HEK293 (cell line): ENCODE measurements around the gene PHF14.

Source experiments
- CTCF ChIA-PET: fragments of 350-600 bp; formaldehyde crosslinking; extraction: SDS; loops from one replicate; lab custom pipeline; 2021; ENCODE audit warnings: antibody characterized with exemption; lab: Yijun Ruan, JAX
- POLR2A ChIA-PET: fragments of 300-600 bp; formaldehyde crosslinking; extraction: SDS; loops from one replicate; lab custom pipeline; 2020; ENCODE audit warnings: antibody characterized with exemption, inconsistent platforms; lab: Yijun Ruan, JAX
- H3K27ac ChIP-seq: fragments of 200-500 bp; sonication (Bioruptor generic); 2 replicates; pipeline ENCODE4 v1.5.1; 2014; ENCODE audit warnings: low read depth, low read length, control low read depth, inconsistent platforms; ENCODE audit errors: extremely low read depth
- H3K36me3 ChIP-seq, 2 experiments: fragments of 200-500 bp in 1 of 2; sonication (Bioruptor generic) in 1 of 2; 1 replicate in 1 of 2; 2 replicates in 1 of 2; pipeline ENCODE4 v1.5.1; 2014 to 2017; ENCODE audit warnings: inconsistent platforms in 2 of 2, low read length in 2 of 2; ENCODE audit not compliant: control insufficient read depth in 2 of 2, insufficient read depth in 1 of 2
- H3K4me1 ChIP-seq: fragments of 200-500 bp; sonication (Bioruptor generic); 2 replicates; pipeline ENCODE4 v1.5.1; 2014; ENCODE audit warnings: mild to moderate bottlenecking, low read length, inconsistent platforms; ENCODE audit not compliant: control insufficient read depth, insufficient read depth
- H3K4me3 ChIP-seq: 2 replicates; pipeline ENCODE4 v1.5.1; 2011; ENCODE audit warnings: low read depth, mild to moderate bottlenecking, control low read depth, low read length, moderate library complexity
- H3K9me3 ChIP-seq: fragments of 200-500 bp; sonication (Bioruptor generic); 2 replicates; pipeline ENCODE4 v1.5.1; 2014; ENCODE audit warnings: low read depth, low read length, inconsistent platforms; ENCODE audit not compliant: control insufficient read depth, insufficient read depth
- FEZF1 ChIP-seq: fragments of 450-650 bp; formaldehyde crosslinking; IDR thresholded peaks from 2 replicates; pipeline ENCODE4 v1.5.1; 2016; ENCODE audit warnings: missing biosample characterization, missing genetic modification characterization
- GLI2 ChIP-seq: fragments of 450-650 bp; formaldehyde crosslinking; IDR thresholded peaks from 2 replicates; pipeline ENCODE4; 2017; ENCODE audit warnings: missing biosample characterization, missing genetic modification characterization, low read depth, borderline replicate concordance
- KLF9 ChIP-seq: fragments of 450-650 bp; formaldehyde crosslinking; IDR thresholded peaks from 2 replicates; pipeline ENCODE4 v1.5.1; 2016; ENCODE audit warnings: missing biosample characterization, missing genetic modification characterization, low read depth
- PRDM10 ChIP-seq: fragments of 450-650 bp; formaldehyde crosslinking; IDR thresholded peaks from 2 replicates; pipeline ENCODE4 v1.5.1; 2016; ENCODE audit warnings: missing biosample characterization, missing genetic modification characterization
- SP3 ChIP-seq: fragments of 450-650 bp; formaldehyde crosslinking; IDR thresholded peaks from 2 replicates; pipeline ENCODE4 v1.5.1; 2016; ENCODE audit warnings: missing biosample characterization, missing genetic modification characterization
- SP7 ChIP-seq: fragments of 450-650 bp; formaldehyde crosslinking; IDR thresholded peaks from 2 replicates; pipeline ENCODE4 v1.5.1; 2016; ENCODE audit warnings: missing biosample characterization, missing genetic modification characterization
- ZEB2 ChIP-seq: fragments of 450-650 bp; formaldehyde crosslinking; IDR thresholded peaks from 2 replicates; pipeline ENCODE4 v1.5.1; 2016; ENCODE audit warnings: missing biosample characterization, missing genetic modification characterization
- ZFP3 ChIP-seq: fragments of 450-650 bp; formaldehyde crosslinking; IDR thresholded peaks from 2 replicates; pipeline ENCODE4 v1.5.1; 2016; ENCODE audit warnings: low read depth, missing biosample characterization, missing genetic modification characterization
- ZNF155 ChIP-seq: fragments of 450-650 bp; formaldehyde crosslinking; IDR thresholded peaks from 2 replicates; pipeline ENCODE4 v1.5.1; 2016; ENCODE audit warnings: missing biosample characterization, missing genetic modification characterization
- ZNF266 ChIP-seq: fragments of 450-650 bp; formaldehyde crosslinking; IDR thresholded peaks from 2 replicates; pipeline ENCODE4 v1.5.1; 2016; ENCODE audit warnings: missing biosample characterization, missing genetic modification characterization, low read depth
- ZNF280D ChIP-seq: fragments of 450-650 bp; formaldehyde crosslinking; IDR thresholded peaks from 2 replicates; pipeline ENCODE4 v1.5.1; 2016; ENCODE audit warnings: missing biosample characterization, missing genetic modification characterization
- ZNF324 ChIP-seq: fragments of 450-650 bp; formaldehyde crosslinking; IDR thresholded peaks from 2 replicates; pipeline ENCODE4 v1.5.1; 2016; ENCODE audit warnings: missing biosample characterization, missing genetic modification characterization
- ZNF341 ChIP-seq: fragments of 450-650 bp; formaldehyde crosslinking; IDR thresholded peaks from 2 replicates; pipeline ENCODE4; 2016; ENCODE audit warnings: low read depth, missing biosample characterization, missing genetic modification characterization
- ZNF423 ChIP-seq: fragments of 450-650 bp; formaldehyde crosslinking; IDR thresholded peaks from 2 replicates; pipeline ENCODE4 v1.5.1; 2016; ENCODE audit warnings: missing biosample characterization, missing genetic modification characterization
- ZNF629 ChIP-seq: fragments of 450-650 bp; formaldehyde crosslinking; IDR thresholded peaks from 2 replicates; pipeline ENCODE4 v1.5.1; 2017; ENCODE audit warnings: missing biosample characterization, missing genetic modification characterization
- ZNF791 ChIP-seq: fragments of 450-650 bp; formaldehyde crosslinking; IDR thresholded peaks from 2 replicates; pipeline ENCODE4 v1.5.1; 2016; ENCODE audit warnings: missing biosample characterization, missing genetic modification characterization
- TF ChIP-seq, protein P1 (sequence below): fragments of 450-650 bp; formaldehyde crosslinking; IDR thresholded peaks from 2 replicates; pipeline ENCODE4 v1.5.1; 2016; ENCODE audit warnings: missing biosample characterization, missing genetic modification characterization, low read depth
- TF ChIP-seq, protein P2 (sequence below): fragments of 450-650 bp; formaldehyde crosslinking; IDR thresholded peaks from 2 replicates; pipeline ENCODE4 v1.5.1; 2016; ENCODE audit warnings: missing biosample characterization, missing genetic modification characterization

The PHF14 gene

DNA sequence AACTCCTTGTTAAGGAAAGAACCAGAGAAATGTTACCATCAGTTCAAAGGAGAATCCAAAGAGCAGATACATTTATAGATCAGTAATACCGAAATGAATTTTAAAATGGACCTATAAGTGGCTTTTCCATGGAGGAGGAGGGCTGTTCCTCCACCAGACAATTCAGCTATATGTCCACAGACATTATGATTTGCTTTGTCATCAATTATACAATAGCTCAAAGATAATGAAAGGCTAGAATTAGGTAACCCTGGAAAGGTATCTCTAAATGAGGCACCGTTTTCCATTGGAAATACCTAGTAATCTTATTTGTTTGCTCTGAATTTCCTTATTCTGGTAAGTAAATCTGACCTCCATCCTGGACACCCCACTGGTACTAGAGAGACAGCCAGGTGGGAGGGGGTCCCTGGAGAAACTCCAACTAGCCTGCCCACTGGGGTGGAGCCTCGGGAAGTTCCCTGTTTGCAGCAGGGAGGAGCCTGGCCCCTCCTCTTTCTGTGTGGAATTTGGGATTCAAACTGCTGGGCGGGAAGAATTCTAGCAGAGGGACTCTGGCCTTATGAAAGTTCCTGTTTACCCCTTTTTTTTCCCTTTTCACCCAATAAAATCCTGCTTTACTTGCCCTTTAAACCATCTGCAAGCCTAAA is 218.0 kb downstream of the PHF14 start:
- ChIA-PET CTCF (interaction anchor here (0.6 kb wide), 1 partner anchor 10 kb away, joined by 3 read pairs; no protein-coding TSS in a partner anchor), POLR2A (no interaction called here)
- Histone ChIP-seq H3K4me3 (no peak overlapping the region), H3K27ac (no peak overlapping the region), H3K9me3 (no peaks in the 10 kb centered on the region), H3K4me1 (peaks cover 16% of the 10 kb centered on the region), H3K36me3 (no peaks in the 10 kb centered on the region)
- TF ChIP-seq ZNF266 (tag by site-specific recombination) (no peak), ZNF341 (tag by site-specific recombination) (0 out of 2 replicates have a peak, but pooled peaks have one; percentile 19), SP3 (tag by site-specific recombination) (peak; percentile 30; the same call in 1 of the 2 replicates)
- TF ChIP-seq, all 188 proteins: peak for 2

DNA sequence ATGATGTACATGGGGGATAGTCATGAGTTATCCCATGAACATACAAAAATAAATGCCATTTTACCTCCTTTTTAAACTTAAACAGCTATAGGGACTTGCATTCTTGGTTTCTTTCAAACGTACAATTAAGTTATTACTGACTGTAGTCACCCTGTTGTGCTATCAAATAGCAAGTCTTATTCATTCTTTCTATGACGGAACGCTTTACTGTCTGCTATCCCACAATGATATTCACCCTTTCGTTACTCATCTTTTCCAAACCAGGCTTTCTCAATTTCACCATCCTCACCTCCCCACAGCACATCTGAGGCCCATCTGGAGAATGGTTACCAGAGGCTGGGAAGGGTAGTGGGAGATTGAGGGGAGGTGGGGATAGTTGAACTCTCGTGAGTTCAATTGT is 218.8 kb downstream of the PHF14 start:
- ChIA-PET POLR2A (no interaction called here), CTCF (interaction anchor here (1.5 kb wide), 1 partner anchor 18 kb away, joined by 5 read pairs; no protein-coding TSS in a partner anchor)
- H3K27ac ChIP-seq: no peak overlapping the region
- peaks cover 16% of the 10 kb centered on the region for H3K4me1 ChIP-seq
- TF ChIP-seq, protein P1, sequence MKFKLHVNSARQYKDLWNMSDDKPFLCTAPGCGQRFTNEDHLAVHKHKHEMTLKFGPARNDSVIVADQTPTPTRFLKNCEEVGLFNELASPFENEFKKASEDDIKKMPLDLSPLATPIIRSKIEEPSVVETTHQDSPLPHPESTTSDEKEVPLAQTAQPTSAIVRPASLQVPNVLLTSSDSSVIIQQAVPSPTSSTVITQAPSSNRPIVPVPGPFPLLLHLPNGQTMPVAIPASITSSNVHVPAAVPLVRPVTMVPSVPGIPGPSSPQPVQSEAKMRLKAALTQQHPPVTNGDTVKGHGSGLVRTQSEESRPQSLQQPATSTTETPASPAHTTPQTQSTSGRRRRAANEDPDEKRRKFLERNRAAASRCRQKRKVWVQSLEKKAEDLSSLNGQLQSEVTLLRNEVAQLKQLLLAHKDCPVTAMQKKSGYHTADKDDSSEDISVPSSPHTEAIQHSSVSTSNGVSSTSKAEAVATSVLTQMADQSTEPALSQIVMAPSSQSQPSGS (tag by site-specific recombination): no peak
- no peak for TF ChIP-seq KLF9 (tag by site-specific recombination)
- no peak for TF ChIP-seq ZNF791 (tag by site-specific recombination)
- no peak for TF ChIP-seq ZNF155
- no peak for TF ChIP-seq ZNF280D (tag by site-specific recombination)
- H3K36me3 ChIP-seq: no peaks in the 10 kb centered on the region
- H3K9me3 ChIP-seq: no peaks in the 10 kb centered on the region
- no peak overlapping the region for H3K4me3 ChIP-seq

GRCh38 chr7:11193131-11193867 is 219.6 kb downstream of the PHF14 start:
- peaks cover 16% of the 10 kb centered on the region for H3K4me1 ChIP-seq
- H3K36me3 ChIP-seq: no peaks in the 10 kb centered on the region
- H3K4me3 ChIP-seq: no peak overlapping the region
- no peaks in the 10 kb centered on the region for H3K9me3 ChIP-seq
- POLR2A ChIA-PET: no interaction called here
- H3K27ac ChIP-seq: peak overlapping the region; percentile 58
- CTCF ChIA-PET: interaction anchor here (0.6 to 1.5 kb wide), 5 partner anchors 9 to 147 kb away, joined by 4 to 7 read pairs (median 5); no protein-coding TSS in a partner anchor
- TF ChIP-seq ZNF423 (tag by site-specific recombination) (no peak), FEZF1 (tag by site-specific recombination) (no peak), ZEB2 (tag by site-specific recombination) (no peak), SP7 (tag by site-specific recombination) (0 out of 2 replicates have a peak, but pooled peaks have one; percentile 12), ZNF629 (tag by site-specific recombination) (no peak), ZNF324 (tag by site-specific recombination) (no peak), ZFP3 (tag by site-specific recombination) (no peak), GLI2 (tag by site-specific recombination) (no peak), PRDM10 (tag by site-specific recombination) (peak; percentile 71)
- TF ChIP-seq, protein P2, sequence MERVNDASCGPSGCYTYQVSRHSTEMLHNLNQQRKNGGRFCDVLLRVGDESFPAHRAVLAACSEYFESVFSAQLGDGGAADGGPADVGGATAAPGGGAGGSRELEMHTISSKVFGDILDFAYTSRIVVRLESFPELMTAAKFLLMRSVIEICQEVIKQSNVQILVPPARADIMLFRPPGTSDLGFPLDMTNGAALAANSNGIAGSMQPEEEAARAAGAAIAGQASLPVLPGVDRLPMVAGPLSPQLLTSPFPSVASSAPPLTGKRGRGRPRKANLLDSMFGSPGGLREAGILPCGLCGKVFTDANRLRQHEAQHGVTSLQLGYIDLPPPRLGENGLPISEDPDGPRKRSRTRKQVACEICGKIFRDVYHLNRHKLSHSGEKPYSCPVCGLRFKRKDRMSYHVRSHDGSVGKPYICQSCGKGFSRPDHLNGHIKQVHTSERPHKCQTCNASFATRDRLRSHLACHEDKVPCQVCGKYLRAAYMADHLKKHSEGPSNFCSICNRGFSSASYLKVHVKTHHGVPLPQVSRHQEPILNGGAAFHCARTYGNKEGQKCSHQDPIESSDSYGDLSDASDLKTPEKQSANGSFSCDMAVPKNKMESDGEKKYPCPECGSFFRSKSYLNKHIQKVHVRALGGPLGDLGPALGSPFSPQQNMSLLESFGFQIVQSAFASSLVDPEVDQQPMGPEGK (tag by site-specific recombination): 0 out of 2 replicates have a peak, but pooled peaks have one; percentile 47
